PFSK-1 (cell line): Measurements from ENCODE around the gene STH.

ENCODE experiments used
- POLR2AphosphoS5 ChIP-seq: IDR thresholded peaks from 2 replicates; pipeline ENCODE4 v1.6.1; 2012; ENCODE audit warnings: low read depth, mild to moderate bottlenecking, control low read depth, low read length, moderate library complexity
- REST ChIP-seq, 2 experiments: IDR thresholded peaks; 2 replicates each; pipeline versions ENCODE4 v1.6.1 to v1.8.0; 2011 to 2012; ENCODE audit warnings: low read depth in 2 of 2, low read length in 2 of 2, control low read depth in 1 of 2, inconsistent platforms in 1 of 2, mild to moderate bottlenecking in 1 of 2, moderate library complexity in 1 of 2; ENCODE audit not compliant: insufficient read depth in 1 of 2
- SIN3A ChIP-seq: IDR thresholded peaks from 2 replicates; pipeline ENCODE4 v1.6.1; 2012; ENCODE audit warnings: mild to moderate bottlenecking, low read length, moderate library complexity, borderline replicate concordance; ENCODE audit not compliant: insufficient read depth
- TAF1 ChIP-seq: IDR thresholded peaks from 2 replicates; pipeline ENCODE4 v1.6.1; 2012; ENCODE audit warnings: low read length, control low read depth, borderline replicate concordance; ENCODE audit not compliant: insufficient read depth

GRCh38 chr17:45973099-45973780 lies 25.8 kb upstream of the STH start:
- no peak for TF ChIP-seq SIN3A
- TF ChIP-seq TAF1, result no peak
- no peak for TF ChIP-seq POLR2AphosphoS5
- no peak for TF ChIP-seq REST (IDR thresholded peaks at IDR 0.05; ENCODE audit: insufficient read depth in 1 of 2, low read depth in 2 of 2, low read length in 2 of 2)
